A673 (cell line): Measurements from ENCODE around the gene CST11. TPM values are rescaled to one million over a fixed set of nuclear protein-coding genes. Genes with fewer than 3 reads are reported as not detected.
A peak's percentile ranks its signal among the peaks of the same experiment; 100 is the strongest.

Experiments used
- BruUV-seq: library from RNA; stranded (reverse); fragments of 400-500 nt; replicated peaks from 2 replicates; lab custom pipeline; 2021; lab: Mats Ljungman, UMichigan
- CTCF ChIA-PET: fragments of 300-600 bp; sonication (Branson Sonifier 250); formaldehyde crosslinking; loops from one replicate; lab custom pipeline; 2022; ENCODE audit warnings: antibody characterized with exemption; lab: Charles Lee
- POLR2A ChIA-PET: fragments of 300-600 bp; sonication (Branson Sonifier 250); formaldehyde crosslinking; loops from one replicate; lab custom pipeline; 2022; ENCODE audit warnings: antibody characterized with exemption; ENCODE audit not compliant: low non-redundant PET; lab: Charles Lee
- DNase-seq: peaks from one replicate; pipeline ENCODE4 v3.0.0-alpha.2; 2015; ENCODE audit warnings: low spot score
- H3K27ac ChIP-seq: fragments of 200-600 bp; sonication (generic); 2 replicates; pipeline ENCODE4 v1.5.1; 2016; ENCODE audit warnings: mixed run types, low read depth, mild to moderate bottlenecking, mixed read lengths, antibody characterized with exemption, low read length; ENCODE audit not compliant: poor library complexity, severe bottlenecking
- H3K27me3 ChIP-seq: fragments of 200-600 bp; sonication (generic); replicated peaks from 2 replicates; pipeline ENCODE4 v1.6.1; 2017; ENCODE audit warnings: mixed run types, low read depth, mild to moderate bottlenecking, mixed read lengths, antibody characterized with exemption, low read length; ENCODE audit not compliant: insufficient read depth, poor library complexity
- H3K36me3 ChIP-seq: fragments of 200-600 bp; sonication (generic); 2 replicates; pipeline ENCODE4 v1.6.1; 2016; ENCODE audit warnings: mixed run types, mild to moderate bottlenecking, mixed read lengths, antibody characterized with exemption, low read length; ENCODE audit not compliant: insufficient read depth, poor library complexity, severe bottlenecking
- H3K4me1 ChIP-seq: fragments of 200-600 bp; sonication (generic); 2 replicates; pipeline ENCODE4 v1.6.1; 2017; ENCODE audit warnings: mixed run types, mild to moderate bottlenecking, mixed read lengths, antibody characterized with exemption, low read length; ENCODE audit not compliant: insufficient read depth, poor library complexity, severe bottlenecking
- H3K4me3 ChIP-seq: fragments of 200-600 bp; sonication (generic); 2 replicates; pipeline ENCODE4 v1.5.1; 2016; ENCODE audit warnings: low read depth, mixed run types, mild to moderate bottlenecking, mixed read lengths, low read length; ENCODE audit not compliant: poor library complexity, severe bottlenecking
- H3K9me3 ChIP-seq: fragments of 200-600 bp; sonication (generic); 2 replicates; pipeline ENCODE4 v1.6.1; 2016; ENCODE audit warnings: mixed run types, low read depth, mild to moderate bottlenecking, mixed read lengths, antibody characterized with exemption, low read length; ENCODE audit not compliant: poor library complexity, severe bottlenecking
- CTCF ChIP-seq: fragments of 300-800, 200-600 bp; sonication (generic); conservative IDR thresholded peaks from 2 replicates; pipeline ENCODE4 v1.5.1; 2017; ENCODE audit warnings: low read depth, mild to moderate bottlenecking, antibody characterized with exemption, low read length, moderate library complexity, mixed read lengths
- EZH2 ChIP-seq: fragments of 200-600 bp; sonication (generic); IDR thresholded peaks from 2 replicates; pipeline ENCODE4 v1.6.1; 2017; ENCODE audit warnings: borderline replicate concordance, low read depth, mild to moderate bottlenecking, mixed read lengths, antibody characterized with exemption, low read length; ENCODE audit not compliant: poor library complexity, severe bottlenecking
- intact Hi-C: fragments of 100-400 bp; cut with micrococcal nuclease; formaldehyde crosslinking; loops from one replicate; pipeline ENCODE4 v1.10.0; 2022; ENCODE audit not compliant: unreplicated experiment
- total RNA-seq: library from RNA; stranded (reverse); gene quantifications from 2 replicates; pipeline ENCODE4 v1.2.3, GENCODE V29; 2021

Gene CST11
- total RNA-seq, 1 experiment from 2014 or later: not detected

DNA sequence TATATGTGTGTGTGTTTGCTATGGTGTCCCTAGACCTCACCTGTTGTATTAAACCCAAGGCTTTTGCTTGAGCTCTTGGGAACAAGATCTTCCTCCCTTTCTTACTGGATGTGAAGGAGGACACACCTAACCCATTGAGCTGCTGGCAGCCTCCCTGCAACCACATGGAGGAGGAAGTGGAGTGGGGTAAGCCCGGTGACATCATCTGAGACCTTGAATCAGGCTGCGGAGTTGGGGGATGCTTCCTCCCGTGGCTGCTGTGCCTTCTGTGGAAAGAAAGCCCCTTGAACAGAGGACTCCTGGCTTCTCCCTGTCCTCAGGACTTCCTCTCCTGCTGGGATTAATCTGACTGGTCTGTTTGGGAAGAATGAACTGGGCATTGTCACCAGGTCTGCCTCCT, 3.3 kb downstream of the CST11 start:
- ChIA-PET POLR2A (no interaction called here), CTCF (no interaction called here)
- TF ChIP-seq EZH2: no peak
- no peak for TF ChIP-seq CTCF
- no peaks in the 10 kb centered on the region for H3K4me1 ChIP-seq
- H3K9me3 ChIP-seq: no peaks in the 10 kb centered on the region
- intact Hi-C loops: no loop called here
- H3K27ac ChIP-seq: no peak overlapping the region
- H3K27me3 ChIP-seq: no peaks in the 10 kb centered on the region
- no peaks in the 10 kb centered on the region for H3K36me3 ChIP-seq
- no peak for DNase-seq
- no peak overlapping the region for H3K4me3 ChIP-seq
- BruUV-seq: no TSS peak

- POLR2A ChIA-PET: no interaction called here
- no peak for TF ChIP-seq CTCF
- no peak for TF ChIP-seq EZH2
Observed at GRCh38 chr20:23448167-23448566, 4.5 kb downstream of the CST11 start.

DNA sequence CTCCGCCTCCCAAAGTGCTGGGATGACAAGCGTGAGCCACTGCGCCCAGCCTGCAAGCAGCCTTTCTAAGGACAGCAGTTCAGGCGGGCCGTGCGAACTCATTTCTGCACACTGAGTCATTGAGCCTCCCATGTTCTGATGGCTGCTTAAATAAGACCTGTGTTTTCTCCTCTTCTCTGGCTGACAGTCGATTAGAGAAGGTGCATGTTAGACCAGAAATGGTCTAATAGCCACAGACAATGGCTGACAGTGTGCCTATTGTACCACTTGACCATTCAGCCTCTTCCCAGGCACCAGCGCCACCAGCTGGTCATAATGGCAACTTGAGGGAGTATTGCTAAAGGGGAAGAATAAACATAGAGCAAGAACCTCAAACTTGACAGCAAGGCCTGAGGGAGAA, 6.2 kb downstream of the CST11 start:
- Histone ChIP-seq H3K4me3 (no peak overlapping the region), H3K4me1 (no peaks in the 10 kb centered on the region), H3K36me3 (no peaks in the 10 kb centered on the region), H3K27me3 (no peaks in the 10 kb centered on the region), H3K27ac (no peak overlapping the region), H3K9me3 (no peaks in the 10 kb centered on the region)
- POLR2A ChIA-PET: no interaction called here
- BruUV-seq: no TSS peak
- TF ChIP-seq CTCF (peak; percentile 78), EZH2 (no peak)
- CTCF ChIA-PET: interaction anchor here (0.6 to 0.7 kb wide), 2 partner anchors 351 to 723 kb away, joined by 3 read pairs; no protein-coding TSS in a partner anchor
- intact Hi-C loops: no loop called here
- DNase-seq: peak; percentile 53

More at GRCh38 chr20:23448167-23448566, 4.5 kb downstream of the CST11 start:
- H3K27me3 ChIP-seq: no peaks in the 10 kb centered on the region
- intact Hi-C loops: no loop called here
- BruUV-seq: no TSS peak
- H3K36me3 ChIP-seq: no peaks in the 10 kb centered on the region
- DNase-seq: no peak
- H3K4me3 ChIP-seq: no peak overlapping the region
- CTCF ChIA-PET: no interaction called here
- H3K4me1 ChIP-seq: no peaks in the 10 kb centered on the region
- no peak overlapping the region for H3K27ac ChIP-seq
- H3K9me3 ChIP-seq: no peaks in the 10 kb centered on the region
